ENCODE measurements around the gene OXCT2. TPM values are rescaled to one million over a fixed set of nuclear protein-coding genes. Genes with fewer than 3 reads are reported as not detected.

The OXCT2 gene
- total RNA-seq, 1 experiment from 2014 or later, result 1.9 TPM

DNA sequence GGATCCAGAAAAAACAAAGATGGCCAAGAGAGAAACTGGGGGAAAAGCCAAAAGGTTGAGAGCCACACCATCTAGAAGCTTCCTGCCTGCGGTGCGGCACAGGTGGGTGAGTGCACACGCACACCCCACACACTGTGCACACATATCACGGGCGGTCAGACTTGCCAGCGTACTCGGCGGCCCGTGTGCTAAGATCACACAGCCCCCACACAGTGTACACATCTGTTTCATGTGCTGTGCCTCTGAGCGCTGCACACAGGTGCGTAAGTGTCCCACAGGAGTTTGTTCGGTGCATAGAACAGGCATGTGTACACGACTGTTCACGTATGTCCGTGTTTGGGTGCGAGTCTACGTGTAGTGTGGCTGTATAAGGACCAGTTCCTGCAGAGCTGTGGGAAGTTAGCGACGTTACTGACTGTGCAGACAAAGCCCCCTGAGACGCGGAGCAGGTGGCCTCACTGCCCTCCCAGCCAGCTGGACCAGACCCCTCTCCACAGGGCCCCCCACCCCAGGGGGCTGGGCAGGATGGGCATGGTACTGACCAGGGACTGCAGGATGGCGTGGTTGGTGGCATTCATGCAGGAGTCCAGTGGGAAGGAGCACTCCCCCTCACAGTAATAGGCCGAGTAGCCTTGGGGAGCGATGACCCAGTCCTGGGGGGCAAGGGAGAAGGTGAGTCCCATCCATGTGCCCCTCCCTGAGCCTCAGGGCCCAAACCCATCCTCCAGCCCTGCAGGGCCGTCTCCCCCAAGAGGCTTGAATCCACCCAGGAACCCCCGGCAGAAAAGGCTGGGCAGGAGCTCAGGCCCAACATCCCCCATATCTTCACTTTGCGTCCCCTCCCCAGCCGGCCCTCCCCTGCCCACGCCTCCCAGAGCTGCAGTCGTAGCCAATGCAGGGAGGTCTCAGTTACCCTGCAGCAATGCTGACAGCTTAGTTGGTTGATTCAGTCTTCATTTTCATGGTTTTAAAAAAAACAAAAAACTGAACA, 8.3 kb downstream of the OXCT2 start:
- no peak for DNase-seq (ENCODE audit: low read depth)

DNA sequence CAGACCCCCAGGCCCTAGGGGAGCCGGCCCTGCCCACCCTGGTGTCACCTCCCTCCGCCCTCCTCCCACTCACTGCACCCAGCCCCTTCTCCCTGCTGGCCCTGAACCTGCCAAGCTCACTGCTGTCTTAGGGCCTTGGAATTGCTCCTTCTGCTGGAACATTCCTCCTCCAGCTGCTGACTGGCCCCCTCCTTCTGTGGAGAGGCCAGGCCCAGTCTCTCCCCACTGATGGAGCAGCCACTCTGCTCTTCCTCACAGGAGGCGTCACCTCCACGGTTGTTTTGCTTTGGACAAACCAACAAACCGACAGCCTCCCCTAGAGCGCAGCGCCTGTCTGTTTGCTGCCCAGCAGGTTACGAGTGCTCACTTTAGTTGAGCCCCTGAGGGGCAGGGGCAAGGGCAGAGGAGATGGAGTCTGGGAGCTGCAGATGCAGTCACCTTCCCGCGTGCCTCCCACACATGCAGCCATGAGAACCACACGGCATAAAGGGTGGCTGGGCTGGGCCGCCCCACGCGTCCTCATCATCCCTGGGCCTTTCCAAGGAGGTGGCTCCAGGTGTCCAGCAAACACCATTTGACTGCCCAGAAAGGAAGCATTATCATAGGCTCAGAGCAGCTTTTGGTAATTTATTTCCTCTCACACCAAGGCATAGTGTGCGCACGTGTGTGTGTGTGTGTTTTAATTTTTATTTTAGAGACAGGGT, 9.4 kb downstream of the OXCT2 start:
- DNase-seq (ENCODE audit: low read depth), result no peak

DNA sequence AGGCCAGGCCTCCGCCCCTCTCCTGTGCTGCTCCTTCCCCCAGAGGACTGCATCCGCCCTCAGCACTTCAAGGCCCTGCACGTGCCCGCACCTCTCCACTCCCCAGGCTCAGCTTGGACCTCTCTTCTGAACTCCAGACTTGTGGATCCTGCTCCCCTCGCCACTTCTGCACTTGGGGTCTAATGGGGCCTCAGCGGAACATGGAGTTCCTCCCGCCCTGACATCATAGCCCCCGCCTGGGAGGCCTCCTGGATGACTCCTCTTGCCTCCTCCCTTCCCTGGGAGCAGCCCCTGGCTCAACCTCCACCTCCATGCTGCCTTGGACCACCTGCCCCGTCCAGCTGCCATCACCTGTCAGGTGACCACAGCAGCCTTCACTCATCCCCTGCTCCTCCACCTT, 10.1 kb downstream of the OXCT2 start:
- no peak for DNase-seq (ENCODE audit: low read depth)

DNA sequence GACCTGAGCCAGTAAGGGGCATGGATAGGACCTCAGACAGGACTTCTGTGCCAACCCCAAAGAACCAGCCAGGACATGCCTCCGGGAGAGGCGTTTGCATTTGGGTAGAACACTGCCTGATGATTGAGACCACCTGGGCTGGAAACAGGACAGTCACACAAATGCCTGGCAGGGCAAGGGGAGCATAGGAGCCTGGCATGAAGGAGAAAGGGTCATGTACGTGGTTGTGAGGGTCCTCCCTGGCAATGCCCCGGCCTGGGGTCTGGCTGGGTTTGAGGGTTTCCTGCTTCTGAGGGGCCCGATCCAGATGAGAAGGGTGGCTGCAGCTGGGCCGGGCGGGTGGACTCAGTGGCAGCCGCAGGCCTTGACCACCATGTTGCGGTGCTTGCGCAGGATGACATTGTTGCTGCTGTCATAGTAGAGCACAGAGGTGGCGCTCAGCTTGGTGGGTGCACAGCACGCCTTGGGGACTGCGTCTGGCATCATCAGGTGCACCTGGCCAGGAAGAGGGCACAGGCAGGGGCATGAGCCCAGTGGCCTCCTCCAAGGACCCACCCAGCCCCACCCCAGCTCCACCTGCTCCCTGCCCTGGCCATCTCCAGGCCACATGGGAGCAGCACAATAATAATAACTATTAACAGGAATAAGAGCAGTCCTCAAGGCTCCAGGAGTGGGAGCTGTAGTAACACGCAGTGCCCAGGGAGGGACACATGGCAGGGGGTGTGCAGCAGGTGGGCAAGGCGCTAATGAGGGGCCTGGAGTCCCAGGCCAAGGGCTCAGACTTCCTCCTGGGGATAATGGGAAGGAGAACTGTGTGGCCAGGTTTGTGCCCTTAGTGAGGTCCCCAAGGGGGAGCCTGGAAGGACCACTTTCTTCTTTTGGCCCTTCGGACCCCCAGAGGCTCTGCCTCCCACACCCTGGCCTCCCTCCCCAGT, 10.8 kb downstream of the OXCT2 start:
- DNase-seq (ENCODE audit: low read depth), result no peak

DNA sequence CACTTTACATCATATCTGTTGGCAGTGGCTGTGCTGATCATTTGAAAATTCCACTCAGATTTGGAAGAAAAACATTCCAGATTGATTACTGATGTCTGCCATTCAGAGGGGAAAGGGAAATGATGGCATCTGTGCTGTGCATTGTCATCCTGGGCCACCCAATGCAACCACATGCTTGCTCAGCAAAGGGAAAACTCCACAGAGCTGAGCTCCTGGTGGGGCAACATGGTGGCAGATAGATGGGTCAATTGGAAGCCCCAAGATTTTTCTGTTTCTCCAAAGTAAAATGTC, 11.8 kb downstream of the OXCT2 start:
- DNase-seq (ENCODE audit: low read depth), result no peak

DNA sequence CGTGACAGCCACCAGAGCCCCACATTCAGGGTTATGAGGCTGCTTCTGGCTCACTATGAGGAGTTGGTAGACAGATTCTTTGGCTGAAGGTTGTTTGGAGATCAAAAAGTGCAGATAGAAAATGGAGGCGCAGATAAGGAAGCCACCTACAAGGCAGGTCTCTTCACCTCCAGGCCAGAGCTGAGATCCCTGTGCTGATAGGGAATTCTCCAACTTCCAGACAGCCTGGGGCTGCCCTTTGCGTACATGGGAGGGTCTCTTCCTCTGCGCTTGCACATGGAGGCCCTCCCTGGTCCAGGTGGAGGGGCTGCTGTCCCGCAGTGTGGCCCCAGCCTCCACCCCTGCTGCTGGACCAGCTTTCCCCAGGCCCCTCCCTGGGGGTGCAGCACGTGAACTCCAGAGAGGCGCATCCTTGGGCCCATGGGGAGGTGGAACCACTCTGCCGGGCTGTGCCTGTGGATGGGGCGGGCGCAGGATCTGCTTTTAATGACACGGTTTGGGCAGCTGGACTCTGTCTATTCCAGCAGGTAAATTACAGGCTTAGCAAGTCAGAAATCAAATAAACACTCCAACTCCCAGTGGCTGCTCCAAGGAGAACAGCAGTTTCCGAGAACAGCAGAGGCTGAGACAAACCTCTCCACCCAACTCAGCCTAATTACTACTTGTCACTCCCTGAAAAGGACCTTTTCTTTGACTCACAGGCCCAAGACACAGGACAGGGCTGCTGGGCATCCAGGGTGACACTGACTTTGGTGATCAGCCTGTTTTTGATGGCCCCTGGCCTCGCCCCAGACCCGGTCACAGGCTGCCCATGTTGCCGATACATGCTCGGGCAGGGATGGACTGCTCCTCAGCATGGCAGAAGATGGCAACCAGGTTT, 12.4 kb downstream of the OXCT2 start:
- DNase-seq (ENCODE audit: low read depth), result no peak

DNA sequence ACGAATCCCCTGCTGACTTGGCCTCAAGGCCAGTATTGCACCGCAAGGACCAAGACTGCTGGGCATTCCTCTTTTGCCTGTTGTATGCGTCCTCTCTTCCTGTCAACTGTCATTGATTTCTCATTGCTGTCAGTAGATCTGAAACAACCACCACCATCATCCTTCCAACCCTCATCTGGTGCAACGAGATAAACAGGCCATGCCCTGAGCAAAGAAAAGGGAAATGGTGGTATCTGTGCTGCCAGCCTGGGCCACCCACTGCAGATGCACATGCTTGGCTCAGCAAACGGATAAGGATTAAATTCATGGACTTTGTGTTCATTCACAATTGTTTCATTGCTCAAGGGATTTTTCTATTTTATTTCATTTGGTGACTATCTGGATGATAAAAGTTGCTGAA, 13.6 kb downstream of the OXCT2 start:
- no peak for DNase-seq (ENCODE audit: low read depth)

DNA sequence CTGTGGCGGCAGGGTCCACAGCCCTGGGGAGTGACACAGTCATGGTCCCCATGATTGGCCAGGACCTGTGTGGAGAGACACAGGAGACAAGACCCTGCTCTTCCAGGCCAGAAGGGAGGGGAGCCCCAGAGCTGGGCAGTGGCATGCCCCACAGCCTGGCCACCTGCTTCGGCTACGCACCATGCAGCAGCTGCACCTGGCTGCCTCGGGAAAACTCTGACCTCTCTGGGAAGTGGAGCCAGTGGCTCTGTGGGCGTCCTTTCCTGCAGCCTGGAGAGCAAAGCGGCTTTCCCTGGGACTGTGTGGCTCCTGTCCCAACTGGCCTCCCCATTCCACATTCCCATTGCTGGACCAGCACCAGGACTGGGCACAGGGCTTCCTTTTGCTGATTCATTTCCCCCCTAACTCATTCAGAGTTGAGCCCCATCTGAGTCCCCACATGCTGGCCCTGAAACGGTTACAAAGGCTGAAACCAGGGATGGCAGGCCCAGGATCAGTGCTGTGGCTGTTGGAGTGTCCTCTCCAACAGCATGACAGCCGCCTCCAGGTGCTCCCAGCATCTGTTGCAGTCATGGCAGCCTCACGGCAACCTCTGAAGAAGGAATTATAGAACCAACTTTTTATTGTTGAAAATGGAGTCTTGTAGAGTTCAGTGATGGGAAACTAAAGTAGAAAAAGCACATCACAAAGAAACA, 15.0 kb downstream of the OXCT2 start:
- DNase-seq (ENCODE audit: low read depth), result no peak

DNA sequence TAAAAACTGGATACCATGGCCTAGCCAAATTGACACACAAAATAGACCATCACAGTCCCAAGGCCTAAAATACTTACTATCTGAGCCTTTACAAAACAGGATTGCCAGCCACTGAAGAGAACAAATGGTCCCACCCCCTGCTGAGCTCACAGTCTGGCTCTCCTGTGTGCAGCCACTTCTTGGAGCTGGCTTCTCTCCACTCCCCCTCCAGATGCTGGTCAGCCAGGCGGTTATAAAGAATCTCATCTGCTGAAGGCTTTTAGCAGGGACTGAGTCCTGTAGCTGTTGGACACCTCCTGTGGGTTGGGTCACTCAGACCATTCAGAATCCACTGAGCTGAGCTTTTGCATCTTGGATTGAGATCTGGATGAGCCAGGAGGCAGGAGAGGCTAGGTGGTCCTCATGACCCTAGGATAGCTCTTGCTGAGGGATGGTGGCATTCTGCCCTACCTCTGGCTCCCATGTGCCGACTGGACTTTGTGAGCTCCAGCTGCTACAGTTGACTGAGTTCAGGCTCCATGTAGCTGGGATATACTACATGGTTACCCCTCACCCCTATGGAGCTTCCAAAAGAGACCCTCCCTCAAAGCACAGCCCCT, 16.1 kb downstream of the OXCT2 start:
- DNase-seq (ENCODE audit: low read depth), result no peak

DNA sequence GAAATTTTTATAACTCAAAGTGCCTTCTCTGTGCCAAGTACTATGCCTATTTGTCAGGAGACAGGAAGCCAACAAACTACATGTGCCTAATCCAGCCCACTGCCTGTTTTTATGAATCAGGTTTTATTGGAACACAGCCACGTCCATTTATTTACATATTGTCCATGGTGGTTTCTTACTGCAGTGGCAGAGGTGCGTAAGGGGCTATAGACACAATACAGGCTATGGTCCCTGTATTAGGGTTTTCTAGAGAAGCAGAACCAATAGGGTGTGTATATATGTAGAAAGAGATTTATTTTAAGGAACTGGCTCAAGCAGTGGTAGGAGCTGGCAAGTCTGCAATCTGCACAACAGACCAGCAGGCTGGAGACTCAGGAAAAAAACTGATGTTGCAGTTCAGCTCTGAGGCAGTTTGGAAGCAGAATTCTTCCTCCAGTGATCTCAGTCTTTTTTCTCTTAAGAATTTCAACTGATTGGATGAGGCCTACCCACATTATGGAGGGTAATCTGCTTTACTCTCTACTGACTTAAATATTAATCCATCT, 17.1 kb downstream of the OXCT2 start:
- no peak for DNase-seq (ENCODE audit: low read depth)

DNA sequence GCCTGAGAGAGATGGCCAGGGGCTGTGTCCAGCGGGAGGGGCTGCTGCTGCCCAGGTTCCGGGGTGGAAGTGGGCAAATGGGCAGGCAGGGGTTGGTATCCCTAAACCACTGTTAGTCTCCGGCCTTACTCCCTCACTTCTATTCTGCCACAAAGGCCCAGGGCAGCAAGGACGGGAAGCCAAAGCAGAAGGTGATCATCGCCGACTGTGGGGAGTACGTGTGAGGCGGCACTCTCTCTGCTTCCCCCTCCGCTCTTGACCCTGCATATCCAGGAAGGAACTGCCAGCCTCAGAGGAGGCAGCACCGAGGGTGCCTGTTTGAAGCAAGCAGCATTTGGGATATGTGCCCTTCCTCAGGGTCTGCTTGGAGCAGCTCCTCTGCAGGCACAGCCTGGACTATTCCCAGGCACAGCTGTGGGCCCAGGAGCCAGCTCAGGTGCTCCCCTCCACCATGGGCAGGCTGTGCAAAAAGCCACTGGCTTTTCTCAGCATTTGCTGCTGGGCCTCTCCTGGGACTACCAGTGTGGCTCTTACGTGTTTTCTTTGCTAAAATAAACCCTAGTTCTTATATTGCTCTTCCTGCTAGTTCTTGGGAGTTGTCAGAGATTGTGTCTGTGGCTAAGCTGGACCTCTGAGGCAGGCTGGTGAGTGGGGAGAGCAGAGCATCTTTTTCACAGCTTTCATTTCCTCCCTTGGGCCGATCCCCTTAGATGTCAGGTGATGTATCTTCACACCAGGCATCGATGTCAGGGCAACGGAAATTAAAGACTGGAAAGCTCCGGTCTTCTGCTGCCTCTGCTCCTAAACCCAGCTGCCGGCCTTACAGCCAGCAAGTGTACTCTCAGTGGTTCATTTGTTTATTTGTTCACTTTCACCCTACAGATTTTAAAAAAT, 17.8 kb downstream of the OXCT2 start:
- DNase-seq (ENCODE audit: low read depth), result no peak

DNA sequence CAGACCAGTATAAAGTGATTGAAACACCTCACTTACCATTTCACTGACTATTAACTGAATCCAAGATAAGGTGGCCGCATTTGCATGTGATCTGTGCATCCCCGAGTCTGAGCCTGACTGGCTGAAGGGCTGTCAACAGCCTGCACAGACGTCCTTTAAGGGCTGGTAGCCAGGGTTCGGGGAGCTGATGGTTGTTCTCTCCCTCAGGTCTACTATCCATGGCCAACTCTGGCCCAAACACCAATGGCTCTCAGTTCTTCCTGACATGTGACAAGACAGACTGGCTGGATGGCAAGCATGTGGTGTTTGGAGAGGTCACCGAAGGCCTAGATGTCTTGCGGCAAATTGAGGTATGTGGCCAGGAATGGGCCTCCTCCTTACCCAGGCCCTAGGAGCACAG, 18.4 kb downstream of the OXCT2 start:
- no peak for DNase-seq (ENCODE audit: low read depth)

DNA sequence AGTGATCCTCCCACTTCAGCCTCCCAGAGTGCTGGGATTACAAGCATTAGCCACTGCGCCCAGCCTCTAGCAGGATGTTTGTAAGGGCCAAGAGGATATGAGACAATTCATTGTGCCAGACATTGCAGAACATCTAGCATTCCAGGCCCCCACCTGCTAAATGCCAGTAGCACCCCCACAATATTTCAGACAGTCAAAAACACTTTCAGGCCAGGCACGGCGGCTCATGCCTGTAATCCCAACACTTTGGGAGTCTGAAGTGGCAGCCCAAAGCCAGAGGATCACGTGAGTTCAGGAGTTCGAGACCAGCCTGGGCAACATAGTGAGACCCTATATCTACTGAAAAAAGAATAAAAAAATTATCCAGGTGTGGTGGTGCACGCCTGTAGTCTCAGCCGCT, 19.6 kb downstream of the OXCT2 start:
- no peak for DNase-seq (ENCODE audit: low read depth)

DNA sequence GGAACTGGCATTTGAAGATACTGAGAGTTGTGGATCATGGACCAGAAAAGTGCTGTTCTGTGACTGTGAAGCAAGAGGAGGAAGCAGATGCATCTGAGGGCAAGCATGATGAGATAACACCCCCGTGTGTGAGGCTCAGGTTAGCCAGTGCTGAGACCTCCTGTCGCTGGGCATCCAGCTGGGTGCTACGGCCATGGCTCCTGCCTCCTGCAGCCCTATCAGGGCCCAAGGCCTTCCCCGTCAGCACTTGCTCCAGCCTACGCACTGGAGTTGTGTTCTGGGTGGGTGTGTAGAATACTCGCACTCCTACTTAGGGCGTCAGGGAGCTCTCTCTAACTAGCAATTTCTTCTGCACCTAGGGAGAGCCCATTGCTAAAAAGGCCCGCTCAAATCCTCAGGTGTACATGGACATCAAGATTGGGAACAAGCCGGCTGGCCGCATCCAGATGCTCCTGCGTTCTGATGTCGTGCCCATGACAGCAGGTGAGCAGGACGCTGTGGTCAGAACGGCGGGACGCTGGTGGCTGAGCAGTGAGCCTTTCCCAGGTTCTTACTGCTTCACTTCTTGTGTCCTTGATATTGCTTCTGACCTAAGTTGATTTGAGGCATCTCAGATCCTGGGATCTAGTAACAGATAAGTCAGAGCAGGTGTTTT, 26.0 kb downstream of the OXCT2 start:
- no peak for DNase-seq (ENCODE audit: low read depth)

DNA sequence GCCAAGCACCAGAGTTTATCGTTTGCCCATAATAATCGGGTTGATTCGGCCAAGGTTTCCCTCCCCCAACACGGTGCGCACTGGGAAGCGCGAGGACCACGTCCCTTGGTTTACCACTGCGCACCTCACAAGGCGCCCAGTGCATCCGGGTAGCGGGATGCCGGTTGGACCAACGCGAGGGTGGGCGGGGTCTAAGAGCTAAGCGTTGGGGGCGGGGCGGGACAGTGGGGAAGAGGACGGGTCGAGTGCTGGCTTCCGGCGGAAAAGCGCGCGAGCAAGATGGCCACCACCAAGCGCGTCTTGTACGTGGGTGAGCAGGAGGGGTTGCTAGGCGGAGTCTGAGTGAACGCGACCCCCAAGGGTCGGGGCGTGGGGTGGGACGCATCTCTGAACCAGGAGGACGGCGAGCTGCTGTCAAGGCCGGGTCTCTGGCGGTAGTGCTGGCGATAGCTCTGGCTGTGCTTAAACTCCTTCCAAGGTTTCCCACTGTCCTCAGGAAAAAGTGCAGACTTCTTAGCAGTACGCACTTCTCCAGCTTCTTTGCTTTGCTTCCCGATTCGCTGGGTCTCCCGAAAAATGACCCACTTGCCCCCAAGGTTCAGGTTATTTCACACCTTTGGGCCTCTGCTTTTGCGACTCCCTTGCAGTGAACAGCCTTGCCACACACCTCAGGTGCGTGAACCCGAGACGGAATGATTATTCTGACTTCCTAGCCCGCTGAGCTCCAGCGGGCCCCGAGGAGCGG, 32.4 kb downstream of the OXCT2 start, which contains the start of gene PPIE:
Gene PPIE, plus strand, starts transcription at position 261 of the 745 bp plus-strand sequence. Its CDS starts 19 bp downstream, at position 280.
- DNase-seq (ENCODE audit: low read depth), result peak; percentile 87

DNA sequence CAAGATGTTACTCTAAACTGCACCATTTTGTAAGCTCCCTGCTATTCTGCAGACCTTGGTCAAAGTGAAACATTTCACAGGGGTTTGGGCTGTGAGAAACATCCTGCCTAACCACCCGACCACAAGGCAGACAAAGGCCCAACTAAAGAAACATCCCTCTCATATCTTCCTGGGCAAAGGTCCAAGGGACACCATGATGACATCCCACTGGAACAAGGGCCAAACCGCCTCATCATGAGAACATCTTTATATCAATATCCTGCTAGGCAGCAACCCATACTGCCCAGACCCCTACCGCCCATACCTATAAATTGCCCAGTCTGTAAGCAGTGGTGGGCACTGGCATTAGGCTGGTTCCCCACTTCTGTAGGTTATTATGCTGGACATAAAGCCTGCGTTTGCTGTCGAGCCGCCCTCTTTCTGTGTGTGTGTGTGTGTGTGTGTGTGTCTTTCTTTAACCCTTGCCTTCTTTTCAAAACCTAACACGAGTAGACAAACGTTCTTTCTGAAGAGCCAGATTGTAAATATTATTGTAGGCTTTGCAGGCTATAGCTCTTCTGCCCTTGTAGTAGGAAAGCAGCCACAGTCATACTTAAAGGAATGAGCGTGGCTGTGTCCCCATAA, 33.5 kb downstream of the OXCT2 start:
- peak; percentile 91 for DNase-seq (ENCODE audit: low read depth)

DNA sequence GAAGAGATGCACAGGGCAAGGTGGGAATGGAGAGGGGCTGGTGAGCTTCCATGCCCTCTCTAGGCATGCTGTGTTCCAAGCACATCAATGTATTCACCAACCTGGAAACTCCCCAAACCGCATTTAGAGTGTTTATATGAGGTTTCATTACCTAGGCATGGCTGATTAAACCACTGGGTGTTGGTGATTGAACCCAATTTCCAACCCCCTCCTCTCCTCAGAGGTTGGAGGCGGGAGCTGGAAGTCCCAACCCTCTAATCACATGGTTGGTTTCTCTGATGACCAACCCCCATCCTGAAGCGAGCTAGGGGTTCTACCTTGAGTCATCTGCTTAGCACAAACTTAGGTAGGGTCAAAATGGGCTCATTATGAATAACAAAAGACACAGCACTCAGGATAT, 35.4 kb downstream of the OXCT2 start:
- DNase-seq (ENCODE audit: low read depth), result peak; percentile 35

Data from RPMI7951 (cell line).